Calu3 (cell line): ENCODE results near the gene POGK. TPM values are rescaled to one million over a fixed set of nuclear protein-coding genes. Genes with fewer than 3 reads are reported as not detected.

ENCODE experiments used
- BruUV-seq: library from RNA; stranded (reverse); fragments of 400-500 nt; replicated peaks from 2 replicates; lab custom pipeline; 2021; lab: Mats Ljungman, UMichigan
- CTCF ChIA-PET: fragments of 300-600 bp; sonication (Branson Sonifier 250); formaldehyde crosslinking; loops from one replicate; lab custom pipeline; 2022; ENCODE audit warnings: antibody characterized with exemption; lab: Charles Lee
- DNase-seq: peaks from one replicate; pipeline ENCODE4 v3.0.0; 2022
- H3K27ac Mint-ChIP-seq: one replicate; pipeline ENCODE4 v1.8.0; 2022; ENCODE audit warnings: mixed read lengths; ENCODE audit not compliant: unreplicated experiment
- H3K27me3 Mint-ChIP-seq: one replicate; pipeline ENCODE4 v1.8.0; 2022; ENCODE audit warnings: mixed read lengths; ENCODE audit not compliant: unreplicated experiment
- H3K36me3 Mint-ChIP-seq: one replicate; pipeline ENCODE4 v1.8.0; 2022; ENCODE audit warnings: mild to moderate bottlenecking, moderate library complexity, mixed read lengths; ENCODE audit not compliant: insufficient read depth, unreplicated experiment
- H3K4me1 Mint-ChIP-seq: one replicate; pipeline ENCODE4 v1.8.0; 2022; ENCODE audit warnings: mild to moderate bottlenecking, low read depth, mixed read lengths; ENCODE audit not compliant: unreplicated experiment
- H3K4me3 Mint-ChIP-seq: one replicate; pipeline ENCODE4 v1.8.0; 2022; ENCODE audit warnings: mild to moderate bottlenecking, low read depth, moderate library complexity, mixed read lengths; ENCODE audit not compliant: unreplicated experiment
- H3K9me3 Mint-ChIP-seq: one replicate; pipeline ENCODE4 v1.8.0; 2022; ENCODE audit warnings: low read depth, mixed read lengths; ENCODE audit not compliant: unreplicated experiment
- intact Hi-C: fragments of 100-400 bp; cut with micrococcal nuclease; formaldehyde crosslinking; loops from one replicate; pipeline ENCODE4 v1.10.0; 2022; ENCODE audit not compliant: unreplicated experiment
- total RNA-seq: library from RNA; stranded (reverse); gene quantifications from 2 replicates; pipeline ENCODE4 v1.2.3, GENCODE V29; 2022
- TF ChIP-seq, protein P1 (sequence below): fragments of 200-600 bp; IDR thresholded peaks from one replicate; pipeline ENCODE4 v1.8.0; 2022; ENCODE audit warnings: antibody characterized with exemption; ENCODE audit not compliant: unreplicated experiment

The POGK gene
- total RNA-seq, 1 experiment from 2014 or later = 80.2 TPM

DNA sequence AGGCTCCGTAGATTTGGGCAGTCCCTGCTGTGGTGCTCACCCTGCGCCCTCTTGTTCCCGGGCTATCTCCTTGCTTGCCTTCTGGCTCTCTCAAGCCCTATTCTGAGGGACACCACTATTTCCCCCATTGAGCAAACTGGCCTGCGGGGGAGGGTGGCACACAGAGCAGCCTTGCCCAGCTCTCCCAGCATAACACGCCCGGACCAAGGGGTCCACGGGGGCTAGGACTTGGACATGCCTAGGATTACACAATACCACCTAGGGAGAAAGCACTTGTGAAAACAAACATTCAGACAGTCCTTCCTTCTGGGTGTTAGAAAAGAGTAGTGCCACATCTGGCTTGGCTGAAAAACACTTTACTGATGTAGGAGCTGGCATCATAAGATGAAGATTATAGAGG, 29.4 kb downstream of the POGK start:
- Mint-ChIP-seq H3K27ac (no peak overlapping the region), H3K9me3 (no peaks in the 10 kb centered on the region), H3K4me3 (no peak overlapping the region), H3K27me3 (no peaks in the 10 kb centered on the region), H3K4me1 (no peaks in the 10 kb centered on the region), H3K36me3 (peaks cover 26% of the 10 kb centered on the region)
- BruUV-seq = no TSS peak
- CTCF ChIA-PET = interaction anchor here (0.7 kb wide), 1 partner anchor 70 kb away, joined by 3 read pairs; no protein-coding TSS in a partner anchor
- intact Hi-C loops = no loop called here
- TF ChIP-seq, protein P1, sequence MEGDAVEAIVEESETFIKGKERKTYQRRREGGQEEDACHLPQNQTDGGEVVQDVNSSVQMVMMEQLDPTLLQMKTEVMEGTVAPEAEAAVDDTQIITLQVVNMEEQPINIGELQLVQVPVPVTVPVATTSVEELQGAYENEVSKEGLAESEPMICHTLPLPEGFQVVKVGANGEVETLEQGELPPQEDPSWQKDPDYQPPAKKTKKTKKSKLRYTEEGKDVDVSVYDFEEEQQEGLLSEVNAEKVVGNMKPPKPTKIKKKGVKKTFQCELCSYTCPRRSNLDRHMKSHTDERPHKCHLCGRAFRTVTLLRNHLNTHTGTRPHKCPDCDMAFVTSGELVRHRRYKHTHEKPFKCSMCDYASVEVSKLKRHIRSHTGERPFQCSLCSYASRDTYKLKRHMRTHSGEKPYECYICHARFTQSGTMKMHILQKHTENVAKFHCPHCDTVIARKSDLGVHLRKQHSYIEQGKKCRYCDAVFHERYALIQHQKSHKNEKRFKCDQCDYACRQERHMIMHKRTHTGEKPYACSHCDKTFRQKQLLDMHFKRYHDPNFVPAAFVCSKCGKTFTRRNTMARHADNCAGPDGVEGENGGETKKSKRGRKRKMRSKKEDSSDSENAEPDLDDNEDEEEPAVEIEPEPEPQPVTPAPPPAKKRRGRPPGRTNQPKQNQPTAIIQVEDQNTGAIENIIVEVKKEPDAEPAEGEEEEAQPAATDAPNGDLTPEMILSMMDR = no peak
- DNase-seq = no peak

DNA sequence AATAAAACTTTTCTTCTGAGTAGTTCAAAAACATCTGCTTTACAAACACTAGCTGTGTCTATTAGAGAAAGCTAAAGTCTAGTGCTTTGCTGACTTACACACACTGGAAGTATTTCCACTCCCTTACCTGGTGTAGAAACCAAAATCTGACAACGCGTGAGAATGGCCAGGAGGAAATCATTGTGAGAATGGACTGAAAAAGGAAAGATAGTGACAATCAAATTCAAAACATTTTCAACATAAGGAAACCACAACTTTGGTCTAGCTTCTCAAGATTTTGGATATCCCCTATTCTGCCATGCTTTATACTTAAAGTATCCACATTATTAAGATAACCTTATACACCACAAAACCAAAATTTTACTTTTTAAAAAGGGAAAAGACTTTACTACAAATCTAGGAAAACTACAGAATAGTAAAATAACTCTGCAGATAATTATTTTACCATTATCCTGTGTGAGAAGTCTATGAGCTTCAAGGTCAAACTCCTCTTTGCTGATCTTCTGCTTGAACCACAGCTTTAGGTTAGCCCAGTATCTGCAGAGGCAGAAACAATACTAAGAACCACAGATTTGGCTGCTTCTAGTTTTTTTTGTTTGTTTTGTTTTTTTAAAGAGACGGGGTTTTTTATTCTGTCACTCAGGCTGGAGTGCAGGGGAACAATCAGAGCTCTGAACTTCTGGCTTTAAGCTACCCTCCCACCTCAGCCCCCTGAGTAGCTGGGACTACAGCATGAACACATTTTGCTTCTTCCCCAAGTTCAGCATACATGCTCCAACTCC, 30.2 kb downstream of the POGK start:
- TF ChIP-seq, protein P1 = no peak
- intact Hi-C loops = no loop called here
- Mint-ChIP-seq H3K36me3 (peaks cover 26% of the 10 kb centered on the region), H3K4me1 (no peaks in the 10 kb centered on the region), H3K9me3 (no peaks in the 10 kb centered on the region), H3K4me3 (no peak overlapping the region), H3K27ac (no peak overlapping the region), H3K27me3 (no peaks in the 10 kb centered on the region)
- no peak for DNase-seq
- no TSS peak for BruUV-seq
- CTCF ChIA-PET = interaction anchor here (0.5 to 0.7 kb wide), 2 partner anchors 69 to 87 kb away, joined by 3 to 9 read pairs; no protein-coding TSS in a partner anchor

DNA sequence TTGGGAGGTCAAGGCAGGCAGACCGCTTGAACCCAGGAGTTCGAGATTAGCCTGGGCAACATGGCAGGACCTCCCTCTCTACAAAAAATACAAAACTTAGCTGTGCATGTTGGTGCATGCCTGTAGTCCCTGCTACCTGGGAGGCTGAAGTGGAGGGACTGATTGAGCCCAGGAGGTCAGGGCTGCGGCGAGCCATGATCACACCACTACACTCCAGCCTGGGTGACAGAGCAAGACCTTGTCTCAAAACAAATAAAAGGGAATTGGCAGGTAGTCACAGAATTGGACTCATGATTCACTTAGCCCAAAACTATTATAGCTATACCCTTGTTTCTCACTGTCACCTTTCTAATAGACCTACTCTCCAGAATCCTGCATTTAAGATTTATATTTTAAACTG, 31.3 kb downstream of the POGK start:
- no peak overlapping the region for H3K4me3 Mint-ChIP-seq
- TF ChIP-seq, protein P1 = no peak
- H3K27ac Mint-ChIP-seq = no peak overlapping the region
- no TSS peak for BruUV-seq
- H3K36me3 Mint-ChIP-seq = peaks cover 34% of the 10 kb centered on the region
- H3K27me3 Mint-ChIP-seq = no peaks in the 10 kb centered on the region
- intact Hi-C loops = no loop called here
- peaks cover 8% of the 10 kb centered on the region for H3K4me1 Mint-ChIP-seq
- no peaks in the 10 kb centered on the region for H3K9me3 Mint-ChIP-seq
- no peak for DNase-seq
- CTCF ChIA-PET = no interaction called here

DNA sequence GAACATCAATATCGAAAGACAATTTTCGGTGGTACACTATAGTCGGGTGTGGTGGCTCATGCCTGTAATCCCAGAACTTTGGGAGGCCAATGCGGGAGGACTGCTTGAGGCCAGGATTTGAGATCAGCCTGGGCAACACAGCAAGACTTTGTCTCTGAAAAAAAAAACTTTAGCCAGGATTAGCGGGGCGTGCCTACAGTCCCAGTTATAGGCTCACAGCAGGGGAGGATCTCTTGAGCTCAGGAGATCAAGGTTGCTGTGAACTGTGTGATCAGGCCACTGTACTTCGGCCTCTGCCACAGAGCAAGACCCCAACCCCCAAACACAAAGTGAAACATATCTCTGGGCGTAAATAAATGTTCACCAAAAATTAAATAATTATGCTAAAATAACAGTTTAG, 35.2 kb downstream of the POGK start:
- H3K36me3 Mint-ChIP-seq = peaks cover 31% of the 10 kb centered on the region
- H3K27ac Mint-ChIP-seq = no peak overlapping the region
- CTCF ChIA-PET = no interaction called here
- peak overlapping the region; percentile 71 for H3K4me3 Mint-ChIP-seq
- H3K9me3 Mint-ChIP-seq = no peaks in the 10 kb centered on the region
- BruUV-seq = TSS peak; percentile 47
- TF ChIP-seq, protein P1 = no peak
- H3K27me3 Mint-ChIP-seq = no peaks in the 10 kb centered on the region
- no peak for DNase-seq
- intact Hi-C loops = no loop called here
- peaks cover 25% of the 10 kb centered on the region for H3K4me1 Mint-ChIP-seq
